GM12878 (cell line): ENCODE data around the gene RAD1. TPM values are rescaled to one million over a fixed set of nuclear protein-coding genes. Genes with fewer than 3 reads are reported as not detected.

Source experiments
- CBX5 ChIP-seq: sonication (generic); IDR thresholded peaks from 2 replicates; pipeline ENCODE4 v1.6.1; 2016; ENCODE audit warnings: low read depth, moderate library complexity, mild to moderate bottlenecking, inconsistent platforms
- CHD1 ChIP-seq: IDR thresholded peaks from 2 replicates; pipeline ENCODE4 v1.6.1; 2012; ENCODE audit warnings: low read depth, low read length, improper control_type of control experiment
- DPF2 ChIP-seq: fragments of 450-650 bp; IDR thresholded peaks from 2 replicates; pipeline ENCODE4 v1.6.1; 2017; ENCODE audit warnings: mild to moderate bottlenecking
- EZH2 ChIP-seq: IDR thresholded peaks from 2 replicates; pipeline ENCODE4 v1.6.1; 2012; ENCODE audit warnings: low read depth, mild to moderate bottlenecking, control low read depth, inconsistent platforms, low read length, borderline replicate concordance; ENCODE audit not compliant: control insufficient read depth
- FOXK2 ChIP-seq: fragments of 450-650 bp; IDR thresholded peaks from 2 replicates; pipeline ENCODE4 v1.6.1; 2017; ENCODE audit warnings: mild to moderate bottlenecking, moderate library complexity
- GATAD2B ChIP-seq: fragments of 450-650 bp; conservative IDR thresholded peaks from 2 replicates; pipeline ENCODE4 v1.6.1; 2017; ENCODE audit warnings: low read depth, mild to moderate bottlenecking, moderate library complexity
- HDGF ChIP-seq: fragments of 450-650 bp; IDR thresholded peaks from 2 replicates; pipeline ENCODE4 v1.6.1; 2016; ENCODE audit warnings: antibody characterized with exemption
- POU2F2 ChIP-seq: IDR thresholded peaks from 3 replicates; pipeline ENCODE4 v1.6.1; 2011; ENCODE audit warnings: low read depth, mild to moderate bottlenecking, low read length, borderline replicate concordance
- RAD51 ChIP-seq: fragments of 450-650 bp; IDR thresholded peaks from 2 replicates; pipeline ENCODE4 v1.6.1; 2016; ENCODE audit warnings: moderate library complexity, mild to moderate bottlenecking, inconsistent platforms
- TCF3 ChIP-seq: IDR thresholded peaks from 2 replicates; pipeline ENCODE4 v1.6.1; 2012; ENCODE audit warnings: low read depth, mild to moderate bottlenecking, low read length, borderline replicate concordance; ENCODE audit not compliant: insufficient read depth
- ZNF24 ChIP-seq: fragments of 450-650 bp; IDR thresholded peaks from 2 replicates; pipeline ENCODE4 v1.6.1; 2017; ENCODE audit warnings: antibody characterized with exemption, mild to moderate bottlenecking
- ZNF622 ChIP-seq: fragments of 450-650 bp; IDR thresholded peaks from 2 replicates; pipeline ENCODE4 v1.6.1; 2017; ENCODE audit warnings: mild to moderate bottlenecking, inconsistent platforms
- polyA plus RNA-seq, 11 experiments: library from polyadenylated mRNA; depleted of rRNA in 4 of 11; unstranded in 6 of 11; stranded (reverse) in 5 of 11; fragments of >200 nt; fragmentation: Nextera tagmentation in 4 of 11; fragmentation: Illumina TruSeq in 1 of 11; extraction: Ambion mirVana in 4 of 11; extraction: Trizol in 1 of 11; gene quantifications; 1 replicate in 1 of 11; 2 replicates in 10 of 11; pipeline versions ENCODE4 v1.2.1 to v1.2.3, GENCODE V29; 2011 to 2016; ENCODE audit warnings: inconsistent platforms in 2 of 11, missing spikeins in 2 of 11, low read depth in 1 of 11
- total RNA-seq, 4 experiments: library from RNA; depleted of rRNA in 3 of 4; stranded (reverse); fragments of >200 nt in 3 of 4; fragmentation: Illumina TruSeq in 1 of 4; extraction: Trizol in 1 of 4; gene quantifications; 2 replicates each; pipeline versions ENCODE4 v1.2.1 to v1.2.3, GENCODE V29; 2013 to 2021
- TF ChIP-seq, protein P1 (sequence below): fragments of 450-650 bp; IDR thresholded peaks from 2 replicates; pipeline ENCODE4 v1.6.1; 2018; ENCODE audit warnings: borderline replicate concordance, mild to moderate bottlenecking; ENCODE audit not compliant: partially characterized antibody
- TF ChIP-seq, protein P2 (sequence below): IDR thresholded peaks from 2 replicates; pipeline ENCODE4 v1.6.1; 2012; ENCODE audit warnings: low read depth, low read length, improper control_type of control experiment
- TF ChIP-seq, protein P3 (sequence below): fragments of 450-650 bp; IDR thresholded peaks from 2 replicates; pipeline ENCODE4 v1.6.1; 2017; ENCODE audit warnings: low read depth, mild to moderate bottlenecking, moderate library complexity
- TF ChIP-seq, protein P4 (sequence below): IDR thresholded peaks from 2 replicates; pipeline ENCODE4 v1.6.1; 2012; ENCODE audit warnings: low read depth, low read length, improper control_type of control experiment
- TF ChIP-seq, protein P5 (sequence below): fragments of 450-650 bp; formaldehyde crosslinking; IDR thresholded peaks from 2 replicates; pipeline ENCODE4 v1.4.0; 2022; ENCODE audit warnings: mild to moderate bottlenecking, moderate library complexity

RAD1 gene
- total and polyA plus RNA-seq, 10 of the 15 experiments (the other 5 are each of a cell fraction or from before 2014, with no cell fraction given): 21.1 to 58.4 (median 37.2) TPM

DNA sequence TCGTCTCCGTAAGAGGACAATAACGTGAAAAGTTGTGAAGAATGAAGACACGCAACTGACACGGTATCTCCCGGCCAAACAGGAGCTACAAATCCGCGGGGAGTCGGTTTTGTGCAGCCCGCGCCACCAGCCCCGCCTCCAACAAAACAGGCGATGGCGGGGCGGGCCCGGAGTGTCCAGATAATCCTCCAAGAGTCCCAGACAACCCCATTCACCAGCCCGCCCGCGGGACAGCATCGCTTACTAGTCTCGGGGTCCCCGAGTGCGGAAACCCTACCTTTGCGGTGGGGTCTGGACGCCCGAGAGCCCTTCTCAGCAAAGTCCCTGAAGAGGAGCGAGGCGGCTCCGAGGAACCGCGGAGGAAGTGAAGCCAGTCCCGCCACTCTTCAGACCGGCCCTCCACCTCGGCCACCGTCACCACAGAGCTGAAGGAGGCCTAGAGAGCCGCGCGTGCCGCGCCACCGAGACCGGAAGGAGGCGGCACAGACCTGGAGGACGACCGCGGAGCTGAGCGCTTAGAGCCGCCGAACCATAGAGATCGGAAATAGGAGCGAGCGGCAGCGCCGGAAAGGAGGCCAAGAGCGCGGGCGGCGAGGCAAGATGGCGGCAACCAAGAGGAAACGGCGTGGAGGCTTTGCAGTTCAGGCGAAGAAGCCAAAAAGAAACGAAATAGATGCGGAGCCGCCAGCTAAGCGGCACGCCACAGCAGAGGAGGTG is at the start of gene RAD1, which contains the start of gene BRIX1 (continued):
- TF ChIP-seq, protein P1, sequence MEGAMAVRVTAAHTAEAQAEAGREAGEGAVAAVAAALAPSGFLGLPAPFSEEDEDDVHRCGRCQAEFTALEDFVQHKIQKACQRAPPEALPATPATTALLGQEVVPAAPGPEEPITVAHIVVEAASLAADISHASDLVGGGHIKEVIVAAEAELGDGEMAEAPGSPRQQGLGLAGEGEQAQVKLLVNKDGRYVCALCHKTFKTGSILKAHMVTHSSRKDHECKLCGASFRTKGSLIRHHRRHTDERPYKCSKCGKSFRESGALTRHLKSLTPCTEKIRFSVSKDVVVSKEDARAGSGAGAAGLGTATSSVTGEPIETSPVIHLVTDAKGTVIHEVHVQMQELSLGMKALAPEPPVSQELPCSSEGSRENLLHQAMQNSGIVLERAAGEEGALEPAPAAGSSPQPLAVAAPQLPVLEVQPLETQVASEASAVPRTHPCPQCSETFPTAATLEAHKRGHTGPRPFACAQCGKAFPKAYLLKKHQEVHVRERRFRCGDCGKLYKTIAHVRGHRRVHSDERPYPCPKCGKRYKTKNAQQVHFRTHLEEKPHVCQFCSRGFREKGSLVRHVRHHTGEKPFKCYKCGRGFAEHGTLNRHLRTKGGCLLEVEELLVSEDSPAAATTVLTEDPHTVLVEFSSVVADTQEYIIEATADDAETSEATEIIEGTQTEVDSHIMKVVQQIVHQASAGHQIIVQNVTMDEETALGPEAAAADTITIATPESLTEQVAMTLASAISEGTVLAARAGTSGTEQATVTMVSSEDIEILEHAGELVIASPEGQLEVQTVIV: peak; percentile 78
- TF ChIP-seq, protein P2, sequence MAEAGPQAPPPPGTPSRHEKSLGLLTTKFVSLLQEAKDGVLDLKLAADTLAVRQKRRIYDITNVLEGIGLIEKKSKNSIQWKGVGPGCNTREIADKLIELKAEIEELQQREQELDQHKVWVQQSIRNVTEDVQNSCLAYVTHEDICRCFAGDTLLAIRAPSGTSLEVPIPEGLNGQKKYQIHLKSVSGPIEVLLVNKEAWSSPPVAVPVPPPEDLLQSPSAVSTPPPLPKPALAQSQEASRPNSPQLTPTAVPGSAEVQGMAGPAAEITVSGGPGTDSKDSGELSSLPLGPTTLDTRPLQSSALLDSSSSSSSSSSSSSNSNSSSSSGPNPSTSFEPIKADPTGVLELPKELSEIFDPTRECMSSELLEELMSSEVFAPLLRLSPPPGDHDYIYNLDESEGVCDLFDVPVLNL: peak; percentile 72
- peak; percentile 75; the same call in 2 of the 3 replicates for TF ChIP-seq POU2F2
- no peak for TF ChIP-seq ZNF622
- TF ChIP-seq, protein P3, sequence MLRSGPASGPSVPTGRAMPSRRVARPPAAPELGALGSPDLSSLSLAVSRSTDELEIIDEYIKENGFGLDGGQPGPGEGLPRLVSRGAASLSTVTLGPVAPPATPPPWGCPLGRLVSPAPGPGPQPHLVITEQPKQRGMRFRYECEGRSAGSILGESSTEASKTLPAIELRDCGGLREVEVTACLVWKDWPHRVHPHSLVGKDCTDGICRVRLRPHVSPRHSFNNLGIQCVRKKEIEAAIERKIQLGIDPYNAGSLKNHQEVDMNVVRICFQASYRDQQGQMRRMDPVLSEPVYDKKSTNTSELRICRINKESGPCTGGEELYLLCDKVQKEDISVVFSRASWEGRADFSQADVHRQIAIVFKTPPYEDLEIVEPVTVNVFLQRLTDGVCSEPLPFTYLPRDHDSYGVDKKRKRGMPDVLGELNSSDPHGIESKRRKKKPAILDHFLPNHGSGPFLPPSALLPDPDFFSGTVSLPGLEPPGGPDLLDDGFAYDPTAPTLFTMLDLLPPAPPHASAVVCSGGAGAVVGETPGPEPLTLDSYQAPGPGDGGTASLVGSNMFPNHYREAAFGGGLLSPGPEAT: peak; percentile 99
- TF ChIP-seq ZNF24: peak; percentile 82; the same call in 1 of the 2 replicates
- TF ChIP-seq HDGF: peak; percentile 80; the same call in 1 of the 2 replicates
- TF ChIP-seq FOXK2: no peak
- TF ChIP-seq TCF3: peak; percentile 56; the same call in 1 of the 2 replicates
- no peak for TF ChIP-seq CHD1
- TF ChIP-seq, protein P4, sequence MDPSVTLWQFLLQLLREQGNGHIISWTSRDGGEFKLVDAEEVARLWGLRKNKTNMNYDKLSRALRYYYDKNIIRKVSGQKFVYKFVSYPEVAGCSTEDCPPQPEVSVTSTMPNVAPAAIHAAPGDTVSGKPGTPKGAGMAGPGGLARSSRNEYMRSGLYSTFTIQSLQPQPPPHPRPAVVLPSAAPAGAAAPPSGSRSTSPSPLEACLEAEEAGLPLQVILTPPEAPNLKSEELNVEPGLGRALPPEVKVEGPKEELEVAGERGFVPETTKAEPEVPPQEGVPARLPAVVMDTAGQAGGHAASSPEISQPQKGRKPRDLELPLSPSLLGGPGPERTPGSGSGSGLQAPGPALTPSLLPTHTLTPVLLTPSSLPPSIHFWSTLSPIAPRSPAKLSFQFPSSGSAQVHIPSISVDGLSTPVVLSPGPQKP: peak; percentile 98
- TF ChIP-seq DPF2: no peak
- TF ChIP-seq RAD51: no peak
- TF ChIP-seq, protein P5, sequence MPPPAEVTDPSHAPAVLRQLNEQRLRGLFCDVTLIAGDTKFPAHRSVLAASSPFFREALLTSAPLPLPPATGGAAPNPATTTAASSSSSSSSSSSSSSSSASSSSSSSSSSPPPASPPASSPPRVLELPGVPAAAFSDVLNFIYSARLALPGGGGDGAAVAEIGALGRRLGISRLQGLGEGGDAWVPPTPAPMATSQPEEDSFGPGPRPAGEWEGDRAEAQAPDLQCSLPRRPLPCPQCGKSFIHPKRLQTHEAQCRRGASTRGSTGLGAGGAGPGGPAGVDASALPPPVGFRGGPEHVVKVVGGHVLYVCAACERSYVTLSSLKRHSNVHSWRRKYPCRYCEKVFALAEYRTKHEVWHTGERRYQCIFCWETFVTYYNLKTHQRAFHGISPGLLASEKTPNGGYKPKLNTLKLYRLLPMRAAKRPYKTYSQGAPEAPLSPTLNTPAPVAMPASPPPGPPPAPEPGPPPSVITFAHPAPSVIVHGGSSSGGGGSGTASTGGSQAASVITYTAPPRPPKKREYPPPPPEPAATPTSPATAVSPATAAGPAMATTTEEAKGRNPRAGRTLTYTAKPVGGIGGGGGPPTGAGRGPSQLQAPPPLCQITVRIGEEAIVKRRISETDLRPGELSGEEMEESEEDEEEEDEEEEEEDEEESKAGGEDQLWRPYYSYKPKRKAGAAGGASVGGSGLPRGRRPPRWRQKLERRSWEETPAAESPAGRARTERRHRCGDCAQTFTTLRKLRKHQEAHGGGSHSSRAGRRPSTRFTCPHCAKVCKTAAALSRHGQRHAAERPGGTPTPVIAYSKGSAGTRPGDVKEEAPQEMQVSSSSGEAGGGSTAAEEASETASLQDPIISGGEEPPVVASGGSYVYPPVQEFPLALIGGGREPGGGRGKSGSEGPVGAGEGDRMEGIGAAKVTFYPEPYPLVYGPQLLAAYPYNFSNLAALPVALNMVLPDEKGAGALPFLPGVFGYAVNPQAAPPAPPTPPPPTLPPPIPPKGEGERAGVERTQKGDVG: no peak
- TF ChIP-seq CBX5: no peak
- TF ChIP-seq GATAD2B: no peak; the same call in 1 of the 2 replicates
- TF ChIP-seq EZH2: no peak
